GM12891 (cell line): ENCODE data around the gene GAPT.
A peak's percentile ranks its signal among the peaks of the same experiment; 100 is the strongest.

ENCODE experiments used
- DNase-seq: peaks from one replicate; pipeline ENCODE4 v3.0.0; 2011; ENCODE audit warnings: low spot score; ENCODE audit not compliant: insufficient read length
- FAIRE-seq: peaks from 2 replicates; lab custom pipeline; 2011; peaks lifted over from hg19 to GRCh38; lab: Jason Lieb, UNC
- PAX5 ChIP-seq: IDR thresholded peaks from 2 replicates; pipeline ENCODE4 v1.6.1; 2011; ENCODE audit warnings: low read length, moderate library complexity, mild to moderate bottlenecking; ENCODE audit not compliant: insufficient read depth, severe bottlenecking
- POLR2A ChIP-seq: IDR thresholded peaks from 2 replicates; pipeline ENCODE4 v1.6.1; 2011; ENCODE audit warnings: low read depth, low read length, control low read depth
- POLR2AphosphoS5 ChIP-seq: IDR thresholded peaks from 2 replicates; pipeline ENCODE4 v1.6.1; 2011; ENCODE audit warnings: low read depth, low read length, control low read depth
- POU2F2 ChIP-seq: IDR thresholded peaks from 2 replicates; pipeline ENCODE4 v1.6.1; 2011; ENCODE audit warnings: low read depth, mild to moderate bottlenecking, control low read depth, low read length, moderate library complexity
- SPI1 ChIP-seq: IDR thresholded peaks from 2 replicates; pipeline ENCODE4 v1.6.1; 2011; ENCODE audit warnings: low read depth, low read length, control low read depth
- TAF1 ChIP-seq: IDR thresholded peaks from 2 replicates; pipeline ENCODE4 v1.6.1; 2011; ENCODE audit warnings: low read depth, low read length, control low read depth

GAPT gene

DNA sequence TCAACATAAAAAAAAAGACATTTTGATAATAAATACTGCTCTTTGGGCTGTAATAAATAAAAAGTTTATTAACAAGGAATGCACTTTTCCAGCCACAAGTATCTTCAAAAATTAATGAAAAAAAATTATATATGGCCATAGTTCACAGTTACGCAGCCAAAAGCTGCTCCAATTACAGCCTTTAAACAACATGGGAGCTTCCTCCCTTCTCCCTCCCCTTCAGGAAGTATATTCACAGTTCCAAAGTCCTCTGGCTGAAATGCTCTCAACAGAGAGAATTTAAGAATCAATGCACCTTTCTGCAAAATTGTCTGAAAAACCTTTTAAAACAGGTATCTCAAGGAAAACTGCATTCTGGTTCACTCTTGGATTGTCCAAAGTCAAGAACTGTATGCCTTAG, 37.2 kb upstream of the GAPT start:
- DNase-seq (no peak), FAIRE-seq (no peak)
- TF ChIP-seq POLR2A (no peak), POU2F2 (no peak), PAX5 (no peak), TAF1 (no peak), POLR2AphosphoS5 (no peak), SPI1 (no peak)

DNA sequence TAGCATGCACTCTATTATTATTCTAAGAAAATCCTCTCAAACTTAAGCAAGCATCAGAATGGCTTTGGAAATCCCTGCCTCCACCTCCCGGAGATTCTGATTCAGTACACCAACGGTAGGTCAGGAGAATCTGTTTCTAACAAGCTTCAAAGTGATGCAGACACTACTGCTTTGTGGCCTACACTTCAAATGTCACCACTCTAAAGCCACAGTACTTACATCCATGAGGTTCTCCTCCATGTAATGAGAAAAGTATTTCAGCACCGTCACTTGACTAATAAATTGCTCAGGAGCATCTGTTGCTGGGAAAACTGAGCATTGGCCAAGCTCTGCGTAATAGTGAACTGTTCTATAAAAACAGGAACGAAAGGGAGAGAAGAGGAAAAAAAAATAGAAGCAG, 36.2 kb upstream of the GAPT start:
- no peak for FAIRE-seq
- no peak for DNase-seq
- TF ChIP-seq PAX5, result no peak
- no peak for TF ChIP-seq TAF1
- TF ChIP-seq SPI1, result no peak
- TF ChIP-seq POLR2A, result no peak
- TF ChIP-seq POLR2AphosphoS5, result no peak
- TF ChIP-seq POU2F2, result no peak

- FAIRE-seq (no peak), DNase-seq (no peak)
- TF ChIP-seq POLR2AphosphoS5, result no peak
- no peak for TF ChIP-seq POU2F2
- TF ChIP-seq POLR2A, result no peak
- no peak for TF ChIP-seq SPI1
Measured at GRCh38 chr5:58455480-58455879, 35.8 kb upstream of the GAPT start.

GRCh38 chr5:58456026-58456425, 35.2 kb upstream of the GAPT start:
- TF ChIP-seq SPI1, result no peak
- TF ChIP-seq POLR2A, result no peak
- FAIRE-seq, result no peak

DNA sequence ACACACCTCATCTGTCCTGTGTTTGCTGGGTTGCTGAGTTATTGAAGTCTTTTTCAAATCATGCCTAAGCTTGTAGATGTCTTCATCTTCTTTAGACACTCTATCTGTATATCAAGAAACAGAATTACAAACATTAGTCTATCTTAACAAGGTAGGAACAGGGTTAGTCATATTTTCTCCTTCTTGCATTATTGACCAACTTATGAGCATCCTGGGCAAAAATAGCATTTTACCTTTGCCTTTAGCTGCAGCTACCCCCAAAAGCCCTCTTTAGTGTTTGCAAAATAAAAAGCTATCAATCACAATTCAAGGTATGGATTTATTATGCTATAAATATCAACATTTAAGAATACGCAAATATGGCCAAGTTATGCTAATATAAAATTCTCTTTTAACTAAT, 34.7 kb upstream of the GAPT start:
- FAIRE-seq, result no peak
- no peak for DNase-seq
- no peak for TF ChIP-seq SPI1
- TF ChIP-seq PAX5, result no peak

More at GRCh38 chr5:58456026-58456425, 35.2 kb upstream of the GAPT start:
- DNase-seq, result no peak

DNA sequence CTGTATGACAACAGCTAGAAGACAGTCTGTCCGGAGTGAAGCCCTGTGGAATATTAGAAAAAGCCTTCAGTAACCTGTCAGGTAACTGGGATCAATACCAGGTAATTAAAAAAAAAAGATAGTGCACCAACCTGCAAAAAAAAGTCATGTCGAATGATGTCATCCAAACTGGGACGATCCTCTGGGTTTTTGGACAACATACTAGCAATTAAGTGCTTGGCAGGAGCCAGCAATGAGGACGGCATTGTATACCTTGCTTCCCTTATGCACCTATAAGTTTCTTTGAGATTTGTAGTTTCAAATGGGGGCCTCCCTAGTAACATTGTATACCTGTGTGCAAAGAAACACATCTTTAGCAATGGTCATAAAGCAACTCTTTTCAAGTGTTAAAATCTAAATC, 34.2 kb upstream of the GAPT start:
- no peak for DNase-seq
- TF ChIP-seq POLR2A (no peak), TAF1 (no peak)
- FAIRE-seq, result no peak

DNA sequence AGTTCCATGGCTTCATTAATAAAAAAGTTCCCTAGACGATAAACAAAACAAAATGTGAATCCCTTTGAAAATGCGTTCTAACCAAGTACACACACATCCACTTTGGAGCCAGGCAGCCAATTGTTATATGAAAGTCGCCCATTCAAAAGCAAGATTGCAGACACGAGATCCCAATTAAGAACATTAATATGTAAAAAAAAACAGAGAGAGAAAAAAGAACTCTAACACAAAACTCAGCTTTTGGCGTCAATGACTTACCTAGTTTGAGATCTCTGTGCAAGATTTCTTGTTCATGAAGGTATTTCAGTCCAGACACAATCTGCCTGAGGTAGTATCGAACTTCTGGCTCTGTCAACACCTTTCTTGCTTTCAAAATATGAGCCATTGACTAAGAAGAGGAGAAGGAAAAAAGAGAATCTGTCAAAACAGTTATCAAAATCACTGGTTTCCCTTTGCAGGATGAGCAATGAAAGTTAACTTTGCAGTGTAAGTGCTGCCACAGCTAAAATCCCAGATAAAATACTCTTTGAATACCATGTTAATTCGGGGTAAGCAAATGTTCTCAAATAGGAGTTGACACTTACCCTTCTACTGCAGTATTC, 33.0 kb upstream of the GAPT start:
- DNase-seq (no peak), FAIRE-seq (no peak)
- TF ChIP-seq PAX5, result no peak
- TF ChIP-seq POLR2A, result no peak
- TF ChIP-seq SPI1, result no peak
- no peak for TF ChIP-seq POU2F2
- TF ChIP-seq POLR2AphosphoS5, result no peak
- TF ChIP-seq TAF1, result no peak

DNA sequence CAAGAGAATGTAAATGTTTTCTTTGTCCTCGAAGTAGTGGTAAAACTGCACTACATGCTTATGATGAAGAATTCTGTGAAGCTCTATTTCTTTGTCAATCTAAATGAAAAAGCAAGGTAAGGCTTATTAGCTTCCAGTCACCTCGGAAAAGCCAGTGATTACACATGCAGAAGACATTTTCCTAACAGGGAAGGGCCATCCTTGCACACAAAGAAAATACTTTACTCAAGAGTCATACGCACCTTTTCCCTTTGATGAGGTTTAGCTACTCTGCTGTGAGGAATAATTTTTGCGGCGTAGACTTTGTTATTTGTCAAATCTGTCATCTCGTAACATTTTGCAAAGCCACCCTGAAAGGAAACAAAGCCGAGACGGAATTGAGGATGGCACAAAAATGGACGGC, 32.5 kb upstream of the GAPT start:
- no peak for TF ChIP-seq POLR2AphosphoS5
- TF ChIP-seq POLR2A, result no peak
- no peak for TF ChIP-seq TAF1
- no peak for TF ChIP-seq POU2F2
- TF ChIP-seq PAX5, result no peak
- TF ChIP-seq SPI1, result no peak
- no peak for FAIRE-seq
- DNase-seq, result no peak

GRCh38 chr5:58459146-58460001, 31.9 kb upstream of the GAPT start:
- TF ChIP-seq POLR2AphosphoS5, result no peak
- no peak for TF ChIP-seq POLR2A
- no peak for TF ChIP-seq TAF1
- TF ChIP-seq POU2F2, result no peak
- no peak for TF ChIP-seq PAX5
- no peak for TF ChIP-seq SPI1
- DNase-seq (no peak), FAIRE-seq (no peak)

DNA sequence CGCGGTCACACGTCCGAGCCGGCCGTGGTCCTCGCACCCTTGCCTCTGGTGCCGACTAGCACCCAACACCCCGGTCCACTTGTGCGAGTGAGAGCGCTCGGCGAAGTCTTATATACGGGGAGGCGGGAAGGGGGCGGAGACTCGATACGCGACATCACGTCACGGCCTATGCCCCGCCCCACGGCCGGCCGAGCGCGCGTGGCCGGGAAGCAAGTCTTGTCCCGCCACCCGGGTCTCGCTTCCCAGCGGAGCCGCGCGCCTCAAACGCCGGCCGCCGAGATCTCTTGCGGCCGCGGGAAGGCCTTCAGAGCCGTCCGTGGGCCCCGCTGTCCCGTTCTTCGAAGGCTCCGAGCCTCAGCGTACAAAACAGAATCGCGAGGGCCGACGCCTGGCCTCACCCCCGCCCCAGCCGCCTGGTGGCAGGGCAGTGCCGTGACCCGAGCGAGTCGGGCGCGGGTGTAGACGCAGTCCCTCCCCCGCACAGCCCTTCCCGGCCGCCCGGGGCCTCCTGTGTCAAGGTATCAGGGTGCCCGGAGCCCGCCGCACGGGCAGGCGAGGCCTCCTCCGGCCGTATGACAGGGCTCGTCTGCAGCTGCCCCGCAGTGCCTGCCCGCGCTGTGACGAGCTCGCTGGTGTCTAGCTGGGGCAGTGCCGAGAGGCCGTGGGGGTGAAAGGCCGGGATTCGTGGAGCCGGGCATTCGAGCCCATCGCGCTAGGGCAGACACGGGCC, 31.1 kb upstream of the GAPT start, which contains the start of gene PLK2:
PLK2 (minus strand) TSS at position 85 of the 730 bp plus-strand sequence. CDS start 127 bp downstream, outside the sequence.
- peak; percentile 42 for DNase-seq
- no peak for FAIRE-seq
- TF ChIP-seq POU2F2, result no peak
- no peak for TF ChIP-seq SPI1
- TF ChIP-seq PAX5, result no peak
- no peak for TF ChIP-seq TAF1
- no peak for TF ChIP-seq POLR2AphosphoS5
- TF ChIP-seq POLR2A, result no peak
